Peyer's patch (tissue), 4 donors: ENCODE results near the gene GH2.
"Not testable (repeated sequence)": the region's sequence is repeated elsewhere in the genome, so short reads cannot be mapped to it uniquely, and the experiment has no call there.

Experiments used
- POLR2A ChIP-seq, 2 donors: fragments of 450-650 bp; IDR thresholded peaks; one replicate each; pipeline ENCODE4 v1.5.1; 2017; ENCODE audit warnings: antibody characterized with exemption in 2 of 2, mild to moderate bottlenecking in 2 of 2, moderate library complexity in 2 of 2
- TF ChIP-seq, protein P1 (sequence below), 6 experiments: fragments of 450-650 bp in 4 of 6; fragments of 200-600 bp in 2 of 6; sonication (generic) in 1 of 6; IDR thresholded peaks; one replicate each; pipeline ENCODE4 v1.5.1; 2017 to 2019; ENCODE audit warnings: antibody characterized with exemption in 6 of 6, mild to moderate bottlenecking in 3 of 6, moderate library complexity in 1 of 6

DNA sequence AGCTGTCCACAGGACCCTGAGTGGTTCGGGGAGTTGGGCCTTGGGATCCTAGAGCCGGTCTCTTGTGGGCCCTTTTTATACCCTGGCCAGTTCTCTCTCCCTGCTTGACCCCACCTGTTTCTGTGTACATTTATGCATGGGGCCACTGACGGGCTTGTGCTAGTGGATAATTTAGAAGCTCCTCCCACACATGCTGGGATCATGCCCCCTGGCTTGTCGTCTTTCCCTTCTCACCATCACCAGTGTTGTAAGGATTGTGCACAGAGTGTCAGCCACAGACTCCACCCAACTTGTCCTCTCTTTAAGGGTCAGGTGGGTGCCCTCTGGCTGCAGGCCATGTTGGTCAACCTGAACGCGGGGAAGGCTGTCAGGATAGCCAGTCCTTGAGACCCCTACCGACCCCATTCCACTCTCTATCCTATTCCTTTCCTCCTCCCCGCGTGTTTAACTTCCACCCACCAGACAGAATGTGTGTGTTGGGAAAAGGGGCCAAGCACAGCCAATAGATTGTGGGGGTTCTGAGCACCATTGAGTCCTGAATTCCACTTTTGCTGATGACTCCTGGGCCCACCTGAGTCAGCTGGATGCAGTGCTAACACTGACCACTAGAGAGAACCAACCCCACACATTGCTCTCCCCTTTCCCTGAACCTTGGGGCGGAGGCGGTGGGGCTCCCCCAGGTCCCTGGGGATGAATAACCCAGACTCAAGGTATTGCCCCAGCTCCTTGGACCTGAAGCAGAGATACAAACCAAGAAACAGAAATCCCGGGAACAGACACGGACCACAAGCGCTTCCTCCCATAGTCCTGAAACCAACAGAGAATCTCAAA is 15.0 kb upstream of the GH2 start, which contains the start of gene CSH1:
- TF ChIP-seq, protein P1, sequence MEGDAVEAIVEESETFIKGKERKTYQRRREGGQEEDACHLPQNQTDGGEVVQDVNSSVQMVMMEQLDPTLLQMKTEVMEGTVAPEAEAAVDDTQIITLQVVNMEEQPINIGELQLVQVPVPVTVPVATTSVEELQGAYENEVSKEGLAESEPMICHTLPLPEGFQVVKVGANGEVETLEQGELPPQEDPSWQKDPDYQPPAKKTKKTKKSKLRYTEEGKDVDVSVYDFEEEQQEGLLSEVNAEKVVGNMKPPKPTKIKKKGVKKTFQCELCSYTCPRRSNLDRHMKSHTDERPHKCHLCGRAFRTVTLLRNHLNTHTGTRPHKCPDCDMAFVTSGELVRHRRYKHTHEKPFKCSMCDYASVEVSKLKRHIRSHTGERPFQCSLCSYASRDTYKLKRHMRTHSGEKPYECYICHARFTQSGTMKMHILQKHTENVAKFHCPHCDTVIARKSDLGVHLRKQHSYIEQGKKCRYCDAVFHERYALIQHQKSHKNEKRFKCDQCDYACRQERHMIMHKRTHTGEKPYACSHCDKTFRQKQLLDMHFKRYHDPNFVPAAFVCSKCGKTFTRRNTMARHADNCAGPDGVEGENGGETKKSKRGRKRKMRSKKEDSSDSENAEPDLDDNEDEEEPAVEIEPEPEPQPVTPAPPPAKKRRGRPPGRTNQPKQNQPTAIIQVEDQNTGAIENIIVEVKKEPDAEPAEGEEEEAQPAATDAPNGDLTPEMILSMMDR (IDR thresholded peaks at IDR 0.05) = not testable (repeated sequence)
- not testable (repeated sequence) for TF ChIP-seq POLR2A (IDR thresholded peaks at IDR 0.05)
